Ishikawa (cell line): ENCODE data around the gene NSG2.

Experiments
- CEBPB ChIP-seq: IDR thresholded peaks from 2 replicates; pipeline ENCODE4 v1.6.1; 2012
- CREB1 ChIP-seq: IDR thresholded peaks from 2 replicates; pipeline ENCODE4 v1.6.1; 2012; ENCODE audit warnings: low read depth
- EGR1 ChIP-seq: IDR thresholded peaks from 2 replicates; pipeline ENCODE4 v1.6.1; 2012
- EP300 ChIP-seq: IDR thresholded peaks from 2 replicates; pipeline ENCODE4 v1.6.1; 2012; ENCODE audit warnings: borderline replicate concordance
- FOXM1 ChIP-seq: IDR thresholded peaks from 2 replicates; pipeline ENCODE4 v1.6.1; 2012; ENCODE audit warnings: low read depth, borderline replicate concordance
- MAX ChIP-seq: IDR thresholded peaks from 2 replicates; pipeline ENCODE4 v1.6.1; 2012
- NFIC ChIP-seq: IDR thresholded peaks from 2 replicates; pipeline ENCODE4 v1.6.1; 2012
- RAD21 ChIP-seq: IDR thresholded peaks from 2 replicates; pipeline ENCODE4 v1.6.1; 2012; ENCODE audit warnings: low read depth
- TAF1 ChIP-seq: IDR thresholded peaks from 2 replicates; pipeline ENCODE4 v1.6.1; 2012; ENCODE audit warnings: low read depth, mild to moderate bottlenecking
- TCF12 ChIP-seq: IDR thresholded peaks from 2 replicates; pipeline ENCODE4 v1.6.1; 2012; ENCODE audit warnings: low read depth
- TEAD4 ChIP-seq: IDR thresholded peaks from 2 replicates; pipeline ENCODE4 v1.6.1; 2012
- USF1 ChIP-seq: IDR thresholded peaks from 2 replicates; pipeline ENCODE4 v1.6.1; 2012
- YY1 ChIP-seq: IDR thresholded peaks from 2 replicates; pipeline ENCODE4 v1.6.1; 2012; ENCODE audit warnings: low read depth
- ZBTB7A ChIP-seq: IDR thresholded peaks from 2 replicates; pipeline ENCODE4 v1.6.1; 2012; ENCODE audit warnings: low read depth
- TF ChIP-seq, protein P1 (sequence below): IDR thresholded peaks from 2 replicates; pipeline ENCODE4 v1.6.1; 2012; ENCODE audit warnings: low read depth, mild to moderate bottlenecking

NSG2 gene

GRCh38 chr5:174145091-174145490 is 99.6 kb downstream of the NSG2 start:
- TF ChIP-seq USF1 (no peak), YY1 (no peak), TAF1 (no peak), EP300 (no peak)

- TF ChIP-seq TEAD4 (no peak), YY1 (no peak)
- TF ChIP-seq, protein P1, sequence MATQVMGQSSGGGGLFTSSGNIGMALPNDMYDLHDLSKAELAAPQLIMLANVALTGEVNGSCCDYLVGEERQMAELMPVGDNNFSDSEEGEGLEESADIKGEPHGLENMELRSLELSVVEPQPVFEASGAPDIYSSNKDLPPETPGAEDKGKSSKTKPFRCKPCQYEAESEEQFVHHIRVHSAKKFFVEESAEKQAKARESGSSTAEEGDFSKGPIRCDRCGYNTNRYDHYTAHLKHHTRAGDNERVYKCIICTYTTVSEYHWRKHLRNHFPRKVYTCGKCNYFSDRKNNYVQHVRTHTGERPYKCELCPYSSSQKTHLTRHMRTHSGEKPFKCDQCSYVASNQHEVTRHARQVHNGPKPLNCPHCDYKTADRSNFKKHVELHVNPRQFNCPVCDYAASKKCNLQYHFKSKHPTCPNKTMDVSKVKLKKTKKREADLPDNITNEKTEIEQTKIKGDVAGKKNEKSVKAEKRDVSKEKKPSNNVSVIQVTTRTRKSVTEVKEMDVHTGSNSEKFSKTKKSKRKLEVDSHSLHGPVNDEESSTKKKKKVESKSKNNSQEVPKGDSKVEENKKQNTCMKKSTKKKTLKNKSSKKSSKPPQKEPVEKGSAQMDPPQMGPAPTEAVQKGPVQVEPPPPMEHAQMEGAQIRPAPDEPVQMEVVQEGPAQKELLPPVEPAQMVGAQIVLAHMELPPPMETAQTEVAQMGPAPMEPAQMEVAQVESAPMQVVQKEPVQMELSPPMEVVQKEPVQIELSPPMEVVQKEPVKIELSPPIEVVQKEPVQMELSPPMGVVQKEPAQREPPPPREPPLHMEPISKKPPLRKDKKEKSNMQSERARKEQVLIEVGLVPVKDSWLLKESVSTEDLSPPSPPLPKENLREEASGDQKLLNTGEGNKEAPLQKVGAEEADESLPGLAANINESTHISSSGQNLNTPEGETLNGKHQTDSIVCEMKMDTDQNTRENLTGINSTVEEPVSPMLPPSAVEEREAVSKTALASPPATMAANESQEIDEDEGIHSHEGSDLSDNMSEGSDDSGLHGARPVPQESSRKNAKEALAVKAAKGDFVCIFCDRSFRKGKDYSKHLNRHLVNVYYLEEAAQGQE, result no peak
These were observed 100.3 kb downstream of the NSG2 start for GRCh38 chr5:174145821-174146220.

- TF ChIP-seq, protein P1, result no peak
- TF ChIP-seq CREB1 (no peak), CEBPB (no peak), MAX (no peak), ZBTB7A (no peak)
These were observed 101.0 kb downstream of the NSG2 start for GRCh38 chr5:174146556-174146955.

DNA sequence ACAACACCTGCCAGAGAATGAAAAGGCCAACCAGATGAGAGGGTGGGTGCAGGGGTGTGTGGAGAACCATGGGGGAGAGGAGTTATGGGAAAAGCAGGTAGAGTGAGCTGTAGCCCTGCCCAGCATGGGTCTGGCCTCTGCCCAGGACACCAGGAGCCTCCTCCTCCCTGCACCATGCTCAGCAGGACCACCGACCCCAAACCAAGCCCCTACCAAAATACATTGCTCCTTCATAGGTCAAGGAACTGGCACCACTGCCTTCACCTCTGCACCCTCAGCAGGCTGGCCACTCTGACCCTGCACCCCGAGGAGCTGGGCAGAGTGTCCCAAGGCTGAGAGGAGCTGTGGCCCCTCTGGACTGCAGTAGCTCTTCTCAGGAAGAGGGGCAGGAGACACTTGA is 102.0 kb downstream of the NSG2 start:
- TF ChIP-seq TEAD4 (no peak), CREB1 (no peak), FOXM1 (no peak), NFIC (no peak), USF1 (no peak), RAD21 (no peak), EGR1 (no peak), MAX (no peak), TCF12 (no peak), EP300 (no peak), ZBTB7A (no peak), YY1 (no peak), CEBPB (no peak), TAF1 (no peak)
- TF ChIP-seq, protein P1, result no peak

- TF ChIP-seq EP300 (no peak), EGR1 (no peak), TAF1 (no peak), TCF12 (no peak), CEBPB (no peak), USF1 (no peak), CREB1 (no peak), FOXM1 (no peak), RAD21 (no peak), MAX (no peak), YY1 (no peak), TEAD4 (no peak), NFIC (no peak), ZBTB7A (no peak)
- TF ChIP-seq, protein P1, result no peak
These were observed 103.2 kb downstream of the NSG2 start for GRCh38 chr5:174148721-174149120.
